CD4-positive, alpha-beta T cell (primary cell): Measurements from ENCODE around the gene KASH5. TPM values are rescaled to one million over a fixed set of nuclear protein-coding genes. Genes with fewer than 3 reads are reported as not detected.
A peak's percentile ranks its signal among the peaks of the same experiment; 100 is the strongest.

ENCODE experiments used
- ATAC-seq: fragments of 200-7000 bp; cut with Tn5 transposase; one replicate; pipeline ENCODE4 v1.10.0; 2022; ENCODE audit warnings: mild to moderate bottlenecking; ENCODE audit not compliant: poor library complexity
- CTCF ChIA-PET: fragments of 350-600 bp; sonication (Branson Sonifier 250); formaldehyde crosslinking; loops from one replicate; lab custom pipeline; 2021; ENCODE audit warnings: antibody characterized with exemption, inconsistent platforms; lab: Charles Lee
- POLR2A ChIA-PET: fragments of 350-600 bp; sonication (Branson Sonifier 250); formaldehyde crosslinking; loops from one replicate; lab custom pipeline; 2021; ENCODE audit warnings: antibody characterized with exemption, inconsistent platforms; lab: Charles Lee
- DNase-seq, 14 experiments: peaks; one replicate each; pipeline ENCODE4 v3.0.0-alpha.2; 2013 to 2020; ENCODE audit warnings: mixed read lengths in 2 of 14
- H3K27ac ChIP-seq, 2 donors: one replicate each; pipeline versions ENCODE4 v1.5.1 to v1.7.0; 2013; ENCODE audit warnings: low read length in 2 of 2, low read depth in 1 of 2, mild to moderate bottlenecking in 1 of 2
- H3K27me3 ChIP-seq, 2 experiments: 1 replicate in 1 of 2; 2 replicates in 1 of 2; pipeline versions ENCODE4 v1.6.1 to v1.7.0; 2013; ENCODE audit warnings: low read length in 2 of 2, control low read depth in 1 of 2, mild to moderate bottlenecking in 1 of 2, moderate library complexity in 1 of 2; ENCODE audit not compliant: insufficient read depth in 2 of 2, control insufficient read depth in 1 of 2
- H3K36me3 ChIP-seq: one replicate; pipeline ENCODE4 v1.6.1; 2013; ENCODE audit warnings: low read length, control low read depth; ENCODE audit not compliant: insufficient read depth
- H3K4me1 ChIP-seq: one replicate; pipeline ENCODE4 v1.6.1; 2013; ENCODE audit warnings: low read length, control low read depth; ENCODE audit not compliant: insufficient read depth
- H3K4me3 ChIP-seq: one replicate; pipeline ENCODE4 v1.5.1; 2013; ENCODE audit warnings: mild to moderate bottlenecking, low read length, moderate library complexity
- H3K9me3 ChIP-seq, 2 experiments: 1 replicate in 1 of 2; 2 replicates in 1 of 2; pipeline versions ENCODE4 v1.6.1 to v1.7.0; 2013; ENCODE audit warnings: low read length in 2 of 2, mild to moderate bottlenecking in 2 of 2, control low read depth in 1 of 2, moderate library complexity in 1 of 2; ENCODE audit not compliant: control insufficient read depth in 1 of 2, insufficient read depth in 1 of 2
- H3K27ac Mint-ChIP-seq: one replicate; pipeline ENCODE4 v1.8.0; 2020; ENCODE audit warnings: mixed read lengths
- H3K27me3 Mint-ChIP-seq: one replicate; pipeline ENCODE4 v1.8.0; 2021; ENCODE audit warnings: mixed read lengths
- H3K36me3 Mint-ChIP-seq: one replicate; pipeline ENCODE4 v1.8.0; 2021; ENCODE audit warnings: low read depth, mixed read lengths
- H3K4me1 Mint-ChIP-seq: one replicate; pipeline ENCODE4 v1.8.0; 2021; ENCODE audit warnings: low read depth, mixed read lengths
- H3K4me3 Mint-ChIP-seq: one replicate; pipeline ENCODE4 v1.8.0; 2020; ENCODE audit warnings: mild to moderate bottlenecking, mixed read lengths
- H3K9me3 Mint-ChIP-seq: one replicate; pipeline ENCODE4 v1.8.0; 2020; ENCODE audit warnings: mixed read lengths
- CTCF ChIP-seq: fragments of 200-600 bp; IDR thresholded peaks from one replicate; pipeline ENCODE4 v1.8.0; 2022; ENCODE audit warnings: antibody characterized with exemption, mild to moderate bottlenecking
- intact Hi-C, 2 experiments: fragments of 100-400 bp; cut with DNase I in 1 of 2; cut with micrococcal nuclease in 1 of 2; formaldehyde crosslinking; loops; one replicate each; pipeline versions ENCODE4 v1.15.1 to v1.9.0; 2023 to 2025; cut with DNase I, micrococcal nuclease
- total RNA-seq, 174 experiments: library from RNA in 2 of 174; stranded (reverse) in 2 of 174; gene quantifications; one replicate each; pipeline ENCODE4 v1.2.3 and lab custom pipeline; 2021 to 2026

Gene KASH5
- total RNA-seq, 2 experiments from 2014 or later, result not detected

GRCh38 chr19:49340069-49340864 is 47.8 kb upstream of the KASH5 start:
- intact Hi-C loops, result no loop called here
- Histone ChIP-seq H3K4me3 (no peak overlapping the region), H3K4me1 (peaks cover 44% of the 10 kb centered on the region), H3K9me3 (no peaks in the 10 kb centered on the region), H3K27me3 (no peaks in the 10 kb centered on the region), H3K27ac (peak overlapping the region; percentile 17 to 35), H3K36me3 (peaks cover 40% of the 10 kb centered on the region)
- H3K36me3 Mint-ChIP-seq, result peaks cover 53% of the 10 kb centered on the region
- H3K27ac Mint-ChIP-seq, result peak overlapping the region; percentile 49
- no peaks in the 10 kb centered on the region for H3K27me3 Mint-ChIP-seq
- POLR2A ChIA-PET, result no interaction called here
- peaks cover 43% of the 10 kb centered on the region for H3K4me1 Mint-ChIP-seq
- CTCF ChIA-PET, result interaction anchor here (0.6 kb wide), 1 partner anchor 133 kb away, joined by 3 read pairs; no protein-coding TSS in a partner anchor
- DNase-seq (peak in 3 of 14 experiments; percentile 14 to 58 (median 26)), ATAC-seq (no peak)
- H3K9me3 Mint-ChIP-seq, result no peaks in the 10 kb centered on the region
- no peak for TF ChIP-seq CTCF
- H3K4me3 Mint-ChIP-seq, result no peak overlapping the region

- Mint-ChIP-seq H3K36me3 (peaks cover 45% of the 10 kb centered on the region), H3K27ac (peak overlapping the region; percentile 49), H3K4me1 (peaks cover 35% of the 10 kb centered on the region), H3K4me3 (no peak overlapping the region), H3K27me3 (no peaks in the 10 kb centered on the region), H3K9me3 (no peaks in the 10 kb centered on the region)
- TF ChIP-seq CTCF, result no peak
- ATAC-seq, result no peak
- DNase-seq, result no peak
- Histone ChIP-seq H3K9me3 (no peaks in the 10 kb centered on the region), H3K27ac (peak overlapping the region in 1 of 2 donors; percentile 4), H3K27me3 (no peaks in the 10 kb centered on the region), H3K36me3 (peaks cover 40% of the 10 kb centered on the region), H3K4me3 (no peak overlapping the region), H3K4me1 (peaks cover 40% of the 10 kb centered on the region)
- CTCF ChIA-PET, result interaction anchor here (0.6 kb wide), 1 partner anchor 132 kb away, joined by 3 read pairs; no protein-coding TSS in a partner anchor
- POLR2A ChIA-PET, result no interaction called here
- intact Hi-C loops, result no loop called here
These were observed 47.0 kb upstream of the KASH5 start for GRCh38 chr19:49340865-49341718.

- H3K4me1 Mint-ChIP-seq, result peaks cover 23% of the 10 kb centered on the region
- ATAC-seq, result no peak
- intact Hi-C loops, result no loop called here
These were observed 45.7 kb upstream of the KASH5 start for GRCh38 chr19:49342291-49342721.

More at GRCh38 chr19:49342291-49342721, 45.7 kb upstream of the KASH5 start:
- H3K27ac Mint-ChIP-seq, result peak overlapping the region; percentile 13
- no peaks in the 10 kb centered on the region for H3K9me3 ChIP-seq
- no peak overlapping the region for H3K4me3 Mint-ChIP-seq
- no peaks in the 10 kb centered on the region for H3K27me3 ChIP-seq
- peaks cover 33% of the 10 kb centered on the region for H3K36me3 ChIP-seq
- DNase-seq, result no peak
- peaks cover 28% of the 10 kb centered on the region for H3K4me1 ChIP-seq
- H3K9me3 Mint-ChIP-seq, result no peaks in the 10 kb centered on the region
- peaks cover 32% of the 10 kb centered on the region for H3K36me3 Mint-ChIP-seq
- no peaks in the 10 kb centered on the region for H3K27me3 Mint-ChIP-seq
- TF ChIP-seq CTCF, result no peak
- H3K4me3 ChIP-seq, result no peak overlapping the region
- ChIA-PET CTCF (no interaction called here), POLR2A (no interaction called here)
- H3K27ac ChIP-seq, result no peak overlapping the region
